Right cardiac atrium (tissue), 5 donors: ENCODE data around the gene BAHCC1. TPM values are rescaled to one million over a fixed set of nuclear protein-coding genes. Genes with fewer than 3 reads are reported as not detected.
"Not testable (repeated sequence)": the region's sequence is repeated elsewhere in the genome, so short reads cannot be mapped to it uniquely, and the experiment has no call there.

Experiments used
- ATAC-seq, 2 donors: fragments of 200-7000 bp; cut with Tn5 transposase; one replicate each; pipeline versions ENCODE4 v1.8.0 to v1.9.1; 2020; ENCODE audit warnings: moderate library complexity in 2 of 2, mild to moderate bottlenecking in 1 of 2
- DNase-seq, 3 donors: peaks; one replicate each; pipeline ENCODE4 v3.0.0-alpha.2; 2020
- H3K27ac ChIP-seq: one replicate; pipeline ENCODE4 v1.5.1; 2013; ENCODE audit warnings: mild to moderate bottlenecking, low read length, control low read depth, moderate library complexity
- H3K27me3 ChIP-seq: one replicate; pipeline ENCODE4 v1.6.1; 2013; ENCODE audit not compliant: control insufficient read depth, insufficient read depth
- H3K4me1 ChIP-seq: one replicate; pipeline ENCODE4 v1.6.1; 2013; ENCODE audit warnings: low read length; ENCODE audit not compliant: control insufficient read depth, insufficient read depth
- H3K4me3 ChIP-seq: one replicate; pipeline ENCODE4 v1.5.1; 2013; ENCODE audit warnings: low read length, control low read depth
- H3K9me3 ChIP-seq: one replicate; pipeline ENCODE4 v1.6.1; 2013; ENCODE audit warnings: low read length; ENCODE audit not compliant: control insufficient read depth
- WGBS: extraction: QIAGEN DNeasy Blood & Tissue Kit; methylation state at CpG from one replicate; pipeline ENCODE4 v1.1.7; 2013; 5-methylcytosine and 5-hydroxymethylcytosine counted together
- intact Hi-C, 4 donors: fragments of 100-400 bp; cut with DNase I; formaldehyde crosslinking; loops; one replicate each; pipeline versions ENCODE4 v1.11.0 to v1.14.0; 2022 to 2023
- polyA plus RNA-seq: library from polyadenylated mRNA; stranded (reverse); fragments of 200-250 nt; gene quantifications from one replicate; pipeline ENCODE4 v1.2.3, GENCODE V29; 2013
- total RNA-seq, 4 donors: library from RNA; stranded (reverse); fragmentation: NEBNext Ultra II Directional; extraction: Animal tissue kit (Norgen Biotek cat#: 25700); gene quantifications; one replicate each; pipeline ENCODE4 v1.2.1, GENCODE V29; 2021
- donor health status: healthy with polysubstance abuse.
- donor health status: DM: no; HTN: yes; CAD: no.
- donor health status: DM: no; HTN: no; CAD: no.
- donor health status: DM: no; HTN: yes; CAD: no; lungs with severe emphysema.
- donor health status: DM: yes; HTN: yes; CAD: no.

Gene BAHCC1
- total and polyA plus RNA-seq, 5 donors = 8.3 to 12.8 (median 8.7) TPM

GRCh38 chr17:81354252-81354953, 40.9 kb upstream of the BAHCC1 start:
- ATAC-seq = no peak
- intact Hi-C loops = no loop called here
- H3K4me1 ChIP-seq = no peaks in the 10 kb centered on the region
- no peaks in the 10 kb centered on the region for H3K9me3 ChIP-seq
- WGBS = 90% methylated on average over 14 of the region's 14 CpGs
- H3K4me3 ChIP-seq = no peak overlapping the region
- no peak overlapping the region for H3K27ac ChIP-seq
- H3K27me3 ChIP-seq = no peaks in the 10 kb centered on the region
- peak in 1 of 3 donors; percentile 47 for DNase-seq

- ATAC-seq = peak in 1 of 2 donors; percentile 14
- H3K4me3 ChIP-seq = no peak overlapping the region
- 68% methylated on average over 9 of the region's 9 CpGs for WGBS
- no peak overlapping the region for H3K27ac ChIP-seq
- no peaks in the 10 kb centered on the region for H3K4me1 ChIP-seq
- intact Hi-C loops = no loop called here
- H3K9me3 ChIP-seq = no peaks in the 10 kb centered on the region
- no peaks in the 10 kb centered on the region for H3K27me3 ChIP-seq
- no peak for DNase-seq
Observed at GRCh38 chr17:81354954-81355347, 40.3 kb upstream of the BAHCC1 start.

- no peaks in the 10 kb centered on the region for H3K27me3 ChIP-seq
- intact Hi-C loops = no loop called here
- DNase-seq = no peak
- ATAC-seq = no peak
- H3K9me3 ChIP-seq = no peaks in the 10 kb centered on the region
- no peak overlapping the region for H3K27ac ChIP-seq
- no peaks in the 10 kb centered on the region for H3K4me1 ChIP-seq
- WGBS = 76% methylated on average over 8 of the region's 8 CpGs
- H3K4me3 ChIP-seq = no peak overlapping the region
Observed at GRCh38 chr17:81359218-81359617, 36.0 kb upstream of the BAHCC1 start.

- H3K27me3 ChIP-seq, intact Hi-C loops, H3K4me3 ChIP-seq, H3K9me3 ChIP-seq, H3K4me1 ChIP-seq, ATAC-seq, DNase-seq, H3K27ac ChIP-seq: not testable (repeated sequence)
- 72% methylated on average over 7 of the region's 7 CpGs for whole genome bisulfite sequencing
Observed at GRCh38 chr17:81362001-81362400, 33.3 kb upstream of the BAHCC1 start.

- Histone ChIP-seq H3K4me3 (no peak overlapping the region), H3K27ac (no peak overlapping the region), H3K27me3 (no peaks in the 10 kb centered on the region), H3K9me3 (no peaks in the 10 kb centered on the region), H3K4me1 (no peaks in the 10 kb centered on the region)
- no peak for DNase-seq
- ATAC-seq = peak in 1 of 2 donors; percentile 9
- 81% methylated on average over 26 of the region's 26 CpGs for WGBS
- intact Hi-C loops = no loop called here
Observed at GRCh38 chr17:81364278-81365147, 30.7 kb upstream of the BAHCC1 start.

- ATAC-seq (peak; percentile 79 to 81), DNase-seq (peak; percentile 73 to 81 (median 77))
- H3K27ac ChIP-seq = no peak overlapping the region
- H3K4me3 ChIP-seq = no peak overlapping the region
- no peaks in the 10 kb centered on the region for H3K4me1 ChIP-seq
- WGBS = 21% methylated on average over 22 of the region's 22 CpGs
- no peaks in the 10 kb centered on the region for H3K27me3 ChIP-seq
- intact Hi-C loops = no loop called here
- no peaks in the 10 kb centered on the region for H3K9me3 ChIP-seq
Observed at GRCh38 chr17:81365148-81365600, 30.1 kb upstream of the BAHCC1 start.

GRCh38 chr17:81365601-81366585, 29.4 kb upstream of the BAHCC1 start:
- DNase-seq (peak in 1 of 3 donors; percentile 64), ATAC-seq (peak; percentile 53 to 73)
- intact Hi-C loops = no loop called here
- H3K9me3 ChIP-seq = no peaks in the 10 kb centered on the region
- H3K27me3 ChIP-seq = no peaks in the 10 kb centered on the region
- H3K4me3 ChIP-seq = no peak overlapping the region
- no peaks in the 10 kb centered on the region for H3K4me1 ChIP-seq
- 46% methylated on average over 30 of the region's 30 CpGs for WGBS
- no peak overlapping the region for H3K27ac ChIP-seq

- intact Hi-C loops = no loop called here
- no peak overlapping the region for H3K4me3 ChIP-seq
- H3K27me3 ChIP-seq = no peaks in the 10 kb centered on the region
- WGBS = 95% methylated on average over 11 of the region's 11 CpGs
- DNase-seq (no peak), ATAC-seq (no peak)
- H3K4me1 ChIP-seq = no peaks in the 10 kb centered on the region
- H3K27ac ChIP-seq = no peak overlapping the region
- H3K9me3 ChIP-seq = no peaks in the 10 kb centered on the region
Observed at GRCh38 chr17:81366648-81367047, 28.6 kb upstream of the BAHCC1 start.

- Histone ChIP-seq H3K4me1 (no peaks in the 10 kb centered on the region), H3K27me3 (no peaks in the 10 kb centered on the region), H3K27ac (no peak overlapping the region), H3K9me3 (no peaks in the 10 kb centered on the region), H3K4me3 (no peak overlapping the region)
- peak in 1 of 3 donors; percentile 47 for DNase-seq
- intact Hi-C loops = no loop called here
- ATAC-seq = no peak
- 90% methylated on average over 12 of the region's 12 CpGs for WGBS
Observed at GRCh38 chr17:81367171-81367570, 28.1 kb upstream of the BAHCC1 start.

GRCh38 chr17:81368161-81369022, 26.9 kb upstream of the BAHCC1 start:
- Histone ChIP-seq H3K4me3 (no peak overlapping the region), H3K27ac (no peak overlapping the region), H3K27me3 (no peaks in the 10 kb centered on the region), H3K4me1 (no peaks in the 10 kb centered on the region), H3K9me3 (no peaks in the 10 kb centered on the region)
- DNase-seq (no peak), ATAC-seq (no peak)
- intact Hi-C loops = no loop called here
- 91% methylated on average over 32 of the region's 32 CpGs for WGBS
